AG10803 (cell line): ENCODE measurements around the gene SFXN3.
A peak's percentile ranks its signal among the peaks of the same experiment; 100 is the strongest.

Source experiments
- DNase-seq: peaks from one replicate; pipeline ENCODE4 v3.0.0; 2010; ENCODE audit warnings: low read depth
- H3K4me3 ChIP-seq: 2 replicates; pipeline ENCODE4 v1.5.1; 2011; ENCODE audit warnings: mild to moderate bottlenecking, low read length, control low read depth
- TF ChIP-seq, protein P1 (sequence below): conservative IDR thresholded peaks from 2 replicates; pipeline ENCODE4 v1.5.1; 2011; ENCODE audit warnings: mild to moderate bottlenecking, low read length, control low read depth, inconsistent platforms

SFXN3 gene

DNA sequence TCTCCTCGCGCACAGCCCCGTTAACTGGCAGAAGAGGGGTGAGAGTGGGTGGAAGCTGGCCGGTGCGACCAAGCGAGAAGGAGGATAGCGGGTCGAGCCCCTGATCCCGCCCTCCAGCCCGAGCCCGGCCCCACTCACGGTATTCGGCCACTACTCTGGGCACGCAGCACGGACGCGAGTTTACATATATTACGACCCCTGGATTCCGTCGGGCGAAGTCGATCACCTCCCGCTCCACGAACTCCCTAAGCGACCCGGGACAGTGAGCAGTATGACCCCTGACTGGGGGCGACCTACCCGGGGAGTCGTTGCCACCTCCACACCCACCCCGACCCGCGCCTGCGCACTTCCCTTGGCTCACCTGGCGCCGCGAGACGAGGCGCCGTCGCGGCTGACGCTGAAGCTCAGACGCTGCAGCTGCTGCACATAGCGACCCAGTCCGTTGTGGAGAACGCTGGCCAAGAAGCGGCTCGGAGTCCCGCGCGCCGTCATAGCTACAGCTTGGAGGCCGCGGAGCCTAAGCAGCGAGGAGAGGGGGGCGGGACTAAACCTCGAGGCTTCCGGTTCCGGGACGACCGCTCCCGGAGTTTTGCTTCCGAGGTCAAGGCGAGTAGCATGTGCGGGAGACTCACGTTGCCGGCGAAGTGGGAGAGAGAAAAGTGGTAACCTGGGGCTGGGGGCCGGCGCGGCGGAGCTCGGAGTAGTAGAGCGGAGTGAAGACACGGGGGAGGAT, 43.9 kb upstream of the SFXN3 start, which contains the start of the genes MRPL43 and TWNK:
MRPL43 (minus strand) TSS at position 546 of the 733 bp plus-strand sequence; CDS start at position 492, 54 bp downstream.
TWNK (plus strand) TSS at position 592 of the 733 bp plus-strand sequence. CDS start 668 bp downstream, outside the sequence.
- peak; percentile 61 for DNase-seq
- TF ChIP-seq, protein P1, sequence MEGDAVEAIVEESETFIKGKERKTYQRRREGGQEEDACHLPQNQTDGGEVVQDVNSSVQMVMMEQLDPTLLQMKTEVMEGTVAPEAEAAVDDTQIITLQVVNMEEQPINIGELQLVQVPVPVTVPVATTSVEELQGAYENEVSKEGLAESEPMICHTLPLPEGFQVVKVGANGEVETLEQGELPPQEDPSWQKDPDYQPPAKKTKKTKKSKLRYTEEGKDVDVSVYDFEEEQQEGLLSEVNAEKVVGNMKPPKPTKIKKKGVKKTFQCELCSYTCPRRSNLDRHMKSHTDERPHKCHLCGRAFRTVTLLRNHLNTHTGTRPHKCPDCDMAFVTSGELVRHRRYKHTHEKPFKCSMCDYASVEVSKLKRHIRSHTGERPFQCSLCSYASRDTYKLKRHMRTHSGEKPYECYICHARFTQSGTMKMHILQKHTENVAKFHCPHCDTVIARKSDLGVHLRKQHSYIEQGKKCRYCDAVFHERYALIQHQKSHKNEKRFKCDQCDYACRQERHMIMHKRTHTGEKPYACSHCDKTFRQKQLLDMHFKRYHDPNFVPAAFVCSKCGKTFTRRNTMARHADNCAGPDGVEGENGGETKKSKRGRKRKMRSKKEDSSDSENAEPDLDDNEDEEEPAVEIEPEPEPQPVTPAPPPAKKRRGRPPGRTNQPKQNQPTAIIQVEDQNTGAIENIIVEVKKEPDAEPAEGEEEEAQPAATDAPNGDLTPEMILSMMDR, result no peak
- peak within 1 kb of the TSS; percentile 98 for H3K4me3 ChIP-seq

DNA sequence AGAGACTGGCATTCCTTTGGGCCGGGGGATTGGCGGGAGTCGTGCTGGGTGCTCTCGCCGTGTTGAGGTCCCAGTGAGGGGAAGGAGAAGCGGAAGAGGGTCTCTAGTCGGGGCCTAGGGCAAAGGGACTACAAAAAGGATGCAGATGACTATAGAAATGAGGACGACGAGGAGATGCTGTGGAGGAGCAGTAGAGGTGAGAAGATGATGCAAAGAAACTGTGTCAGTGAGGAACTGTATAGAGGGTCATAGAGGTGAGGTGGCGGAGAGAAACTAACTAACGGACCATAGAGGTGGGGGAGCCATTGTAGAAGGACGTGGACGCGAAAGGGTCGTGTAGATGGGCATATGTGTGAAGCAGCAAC, 43.4 kb upstream of the SFXN3 start:
- TF ChIP-seq, protein P1, result no peak
- H3K4me3 ChIP-seq, result peak overlapping the region; percentile 98
- DNase-seq, result no peak

DNA sequence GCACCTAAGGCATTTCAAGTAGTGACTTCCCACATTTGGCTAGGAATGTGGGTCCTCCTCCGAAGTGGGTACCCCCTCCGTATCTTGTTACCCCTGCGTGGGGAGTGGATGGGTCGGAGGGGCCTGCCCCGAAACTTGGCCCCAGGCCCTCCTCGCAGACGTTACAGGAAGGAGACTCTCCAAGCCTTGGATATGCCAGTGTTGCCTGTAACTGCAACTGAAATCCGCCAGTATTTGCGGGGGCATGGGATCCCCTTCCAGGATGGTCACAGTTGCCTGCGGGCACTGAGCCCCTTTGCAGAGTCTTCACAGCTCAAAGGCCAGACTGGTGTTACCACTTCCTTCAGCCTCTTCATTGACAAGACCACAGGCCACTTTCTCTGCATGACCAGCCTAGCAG, 42.9 kb upstream of the SFXN3 start:
- H3K4me3 ChIP-seq, result peak overlapping the region; percentile 98
- TF ChIP-seq, protein P1, result no peak
- no peak for DNase-seq

DNA sequence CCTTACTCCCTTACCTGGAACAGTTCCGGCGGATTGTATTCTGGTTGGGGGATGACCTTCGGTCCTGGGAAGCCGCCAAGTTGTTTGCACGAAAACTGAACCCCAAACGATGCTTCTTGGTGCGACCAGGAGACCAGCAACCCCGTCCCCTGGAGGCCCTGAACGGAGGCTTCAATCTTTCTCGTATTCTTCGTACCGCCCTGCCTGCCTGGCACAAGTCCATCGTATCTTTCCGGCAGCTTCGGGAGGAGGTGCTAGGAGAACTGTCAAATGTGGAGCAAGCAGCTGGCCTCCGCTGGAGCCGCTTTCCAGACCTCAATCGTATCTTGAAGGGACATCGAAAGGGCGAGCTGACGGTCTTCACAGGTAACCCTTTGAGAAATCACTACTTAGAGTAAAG, 41.9 kb upstream of the SFXN3 start:
- DNase-seq, result no peak
- no peak overlapping the region for H3K4me3 ChIP-seq
- TF ChIP-seq, protein P1, result no peak

DNA sequence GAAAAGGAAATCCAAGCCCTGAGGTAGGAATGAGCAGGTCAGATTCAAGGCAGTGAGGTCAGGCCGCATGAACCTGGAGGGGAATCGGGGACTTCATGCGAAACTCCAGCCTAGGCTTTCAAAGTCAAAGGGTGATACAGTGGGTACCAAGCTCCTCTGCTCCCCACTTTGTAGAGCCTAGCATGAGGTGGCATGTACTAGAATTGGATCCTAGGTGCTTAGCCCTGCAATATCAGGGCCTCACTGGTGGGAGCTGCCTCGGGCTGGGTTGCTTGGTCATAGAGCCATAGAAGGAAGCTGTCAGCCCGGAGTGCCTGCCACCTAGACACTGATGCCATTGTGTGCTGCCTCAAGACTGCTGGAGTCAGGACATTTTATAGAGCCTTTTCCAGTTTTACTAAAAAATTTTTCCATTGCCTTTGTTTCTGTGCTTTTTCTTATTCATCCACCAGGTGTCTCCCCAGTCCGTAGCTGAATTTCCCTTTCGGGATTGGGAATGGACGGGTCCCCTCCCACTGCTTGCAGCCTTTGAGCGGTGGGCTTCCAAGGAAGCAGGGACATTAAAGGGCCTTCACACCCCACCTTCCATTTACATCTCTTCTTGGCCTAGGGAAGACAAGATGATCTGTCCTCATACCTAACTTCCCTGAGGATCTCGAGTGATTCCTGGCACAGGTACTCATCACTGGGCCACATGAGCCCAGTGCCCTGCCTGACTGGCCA, 36.9 kb upstream of the SFXN3 start:
- TF ChIP-seq, protein P1, result peak; percentile 74
- DNase-seq, result peak; percentile 33

DNA sequence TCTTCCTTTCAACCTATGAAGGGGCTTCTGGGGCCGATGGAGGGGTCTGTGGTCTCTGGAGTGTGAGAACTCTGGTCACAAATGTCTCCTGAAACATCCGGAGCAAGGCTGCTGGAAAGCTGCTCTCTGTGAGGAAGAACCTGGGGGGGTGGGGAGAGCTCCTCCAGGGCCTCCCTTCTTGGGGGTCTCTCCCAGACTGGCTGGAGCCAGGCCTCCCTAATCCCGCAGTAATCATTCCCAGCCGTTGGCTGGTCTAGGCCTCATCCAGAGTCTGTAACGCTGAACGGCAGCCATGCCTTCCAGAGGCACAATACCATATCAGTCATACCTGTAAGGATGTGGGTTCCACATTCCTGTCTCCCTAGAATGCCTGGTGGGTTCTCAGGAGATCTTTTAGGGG, 35.9 kb upstream of the SFXN3 start:
- TF ChIP-seq, protein P1, result no peak
- no peak overlapping the region for H3K4me3 ChIP-seq
- no peak for DNase-seq

More for the DNA sequence above, 36.9 kb upstream of the SFXN3 start:
- no peak overlapping the region for H3K4me3 ChIP-seq
